ENCODE results near the gene HSF4. TPM values are rescaled to one million over a fixed set of nuclear protein-coding genes. Genes with fewer than 3 reads are reported as not detected.

Gene HSF4, protein sequence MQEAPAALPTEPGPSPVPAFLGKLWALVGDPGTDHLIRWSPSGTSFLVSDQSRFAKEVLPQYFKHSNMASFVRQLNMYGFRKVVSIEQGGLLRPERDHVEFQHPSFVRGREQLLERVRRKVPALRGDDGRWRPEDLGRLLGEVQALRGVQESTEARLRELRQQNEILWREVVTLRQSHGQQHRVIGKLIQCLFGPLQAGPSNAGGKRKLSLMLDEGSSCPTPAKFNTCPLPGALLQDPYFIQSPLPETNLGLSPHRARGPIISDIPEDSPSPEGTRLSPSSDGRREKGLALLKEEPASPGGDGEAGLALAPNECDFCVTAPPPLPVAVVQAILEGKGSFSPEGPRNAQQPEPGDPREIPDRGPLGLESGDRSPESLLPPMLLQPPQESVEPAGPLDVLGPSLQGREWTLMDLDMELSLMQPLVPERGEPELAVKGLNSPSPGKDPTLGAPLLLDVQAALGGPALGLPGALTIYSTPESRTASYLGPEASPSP
- 100 to 1,000 TPM in 1 of 2 donors, 10 to 100 TPM in 1; 15.3 to 157 TPM for total RNA-seq

DNA sequence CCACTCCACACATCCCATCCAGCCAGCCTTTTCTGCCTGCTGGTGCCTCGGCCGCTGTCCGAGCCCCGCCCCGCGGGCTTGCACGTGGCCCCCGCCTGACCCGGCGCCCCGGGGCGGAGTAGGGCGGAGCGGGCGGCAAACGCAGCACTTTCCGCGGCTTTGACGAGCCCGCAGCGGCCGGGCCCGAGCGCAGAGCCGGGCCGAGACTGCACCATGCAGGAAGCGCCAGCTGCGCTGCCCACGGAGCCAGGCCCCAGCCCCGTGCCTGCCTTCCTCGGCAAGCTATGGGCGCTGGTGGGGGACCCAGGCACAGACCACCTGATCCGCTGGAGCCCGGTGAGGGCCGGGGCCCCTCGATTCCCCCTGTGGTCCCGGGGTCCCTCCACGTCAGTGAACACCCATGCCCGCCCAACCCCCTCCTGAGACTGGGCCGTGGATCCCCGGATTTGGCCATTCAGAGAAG lies at the start of gene HSF4:
Gene HSF4, plus strand, starts transcription at position 147 of the 463 bp plus-strand sequence. Its CDS starts 67 bp downstream, at position 214.
- Histone ChIP-seq H3K27me3 (no peaks in the 10 kb centered on the region), H3K36me3 (no peaks in the 10 kb centered on the region), H3K4me3 (peak within 1 kb of the TSS; percentile 26 to 47), H3K4me1 (peaks cover 0 to 64% of the 10 kb centered on the region in 2 donors), H3K9me3 (no peaks in the 10 kb centered on the region), H3K27ac (peak within 1 kb of the TSS; percentile 69 to 80)
- TF ChIP-seq, protein P1, sequence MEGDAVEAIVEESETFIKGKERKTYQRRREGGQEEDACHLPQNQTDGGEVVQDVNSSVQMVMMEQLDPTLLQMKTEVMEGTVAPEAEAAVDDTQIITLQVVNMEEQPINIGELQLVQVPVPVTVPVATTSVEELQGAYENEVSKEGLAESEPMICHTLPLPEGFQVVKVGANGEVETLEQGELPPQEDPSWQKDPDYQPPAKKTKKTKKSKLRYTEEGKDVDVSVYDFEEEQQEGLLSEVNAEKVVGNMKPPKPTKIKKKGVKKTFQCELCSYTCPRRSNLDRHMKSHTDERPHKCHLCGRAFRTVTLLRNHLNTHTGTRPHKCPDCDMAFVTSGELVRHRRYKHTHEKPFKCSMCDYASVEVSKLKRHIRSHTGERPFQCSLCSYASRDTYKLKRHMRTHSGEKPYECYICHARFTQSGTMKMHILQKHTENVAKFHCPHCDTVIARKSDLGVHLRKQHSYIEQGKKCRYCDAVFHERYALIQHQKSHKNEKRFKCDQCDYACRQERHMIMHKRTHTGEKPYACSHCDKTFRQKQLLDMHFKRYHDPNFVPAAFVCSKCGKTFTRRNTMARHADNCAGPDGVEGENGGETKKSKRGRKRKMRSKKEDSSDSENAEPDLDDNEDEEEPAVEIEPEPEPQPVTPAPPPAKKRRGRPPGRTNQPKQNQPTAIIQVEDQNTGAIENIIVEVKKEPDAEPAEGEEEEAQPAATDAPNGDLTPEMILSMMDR (IDR thresholded peaks at IDR 0.05), result no peak
- no peak for DNase-seq (ENCODE audit: low spot score)

DNA sequence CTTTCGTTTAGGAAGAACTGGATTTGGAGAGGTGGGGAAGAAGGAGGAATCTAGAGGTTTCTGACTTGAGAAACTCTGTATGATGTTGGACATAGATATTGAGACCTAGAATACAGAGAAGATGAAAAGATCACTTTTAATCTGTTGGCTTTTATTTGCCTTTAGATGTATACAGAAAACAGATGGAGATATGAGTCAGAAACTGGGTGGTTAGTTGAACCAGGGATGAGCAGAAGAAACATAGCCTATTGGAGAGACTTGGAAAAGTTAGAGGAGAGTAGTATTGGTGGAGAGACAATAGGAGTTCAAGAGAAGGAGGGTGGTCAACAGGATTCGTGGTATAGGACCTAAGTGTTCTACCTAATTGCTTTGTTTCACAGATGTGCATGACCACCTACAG lies 49.8 kb upstream of the HSF4 start:
- TF ChIP-seq, protein P1 (IDR thresholded peaks at IDR 0.05), result no peak
- Histone ChIP-seq H3K27ac (no peak overlapping the region), H3K27me3 (no peaks in the 10 kb centered on the region), H3K9me3 (no peaks in the 10 kb centered on the region), H3K36me3 (no peaks in the 10 kb centered on the region), H3K4me1 (peaks cover 0 to 20% of the 10 kb centered on the region in 2 donors), H3K4me3 (no peak overlapping the region)
- no peak for DNase-seq (ENCODE audit: low spot score)

DNA sequence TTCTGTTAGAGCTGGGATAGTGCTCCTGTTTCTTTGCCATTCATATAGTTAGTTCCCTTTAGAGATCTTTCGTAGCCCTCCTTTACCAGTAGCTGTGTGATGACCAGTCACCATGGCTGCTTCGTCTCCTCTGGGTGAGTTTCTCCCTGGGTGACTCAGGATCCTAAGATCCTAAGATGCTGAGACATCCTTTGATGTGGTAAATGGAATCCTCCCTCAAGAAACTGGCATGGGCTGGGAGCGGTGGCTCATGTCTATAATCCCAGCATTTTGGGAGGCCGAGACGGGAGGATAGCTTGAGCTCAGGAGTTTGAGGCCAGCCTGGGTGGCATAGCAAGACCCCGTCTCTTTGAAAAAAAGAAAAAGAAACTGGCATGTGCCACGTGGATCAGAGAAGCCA lies 48.9 kb upstream of the HSF4 start:
- peaks cover 0 to 13% of the 10 kb centered on the region in 2 donors for H3K4me1 ChIP-seq
- no peaks in the 10 kb centered on the region for H3K9me3 ChIP-seq
- H3K27ac ChIP-seq, result no peak overlapping the region
- H3K36me3 ChIP-seq, result peaks cover 6% of the 10 kb centered on the region
- H3K4me3 ChIP-seq, result no peak overlapping the region
- no peak for DNase-seq (ENCODE audit: low spot score)
- no peaks in the 10 kb centered on the region for H3K27me3 ChIP-seq
- TF ChIP-seq, protein P1 (IDR thresholded peaks at IDR 0.05), result no peak

DNA sequence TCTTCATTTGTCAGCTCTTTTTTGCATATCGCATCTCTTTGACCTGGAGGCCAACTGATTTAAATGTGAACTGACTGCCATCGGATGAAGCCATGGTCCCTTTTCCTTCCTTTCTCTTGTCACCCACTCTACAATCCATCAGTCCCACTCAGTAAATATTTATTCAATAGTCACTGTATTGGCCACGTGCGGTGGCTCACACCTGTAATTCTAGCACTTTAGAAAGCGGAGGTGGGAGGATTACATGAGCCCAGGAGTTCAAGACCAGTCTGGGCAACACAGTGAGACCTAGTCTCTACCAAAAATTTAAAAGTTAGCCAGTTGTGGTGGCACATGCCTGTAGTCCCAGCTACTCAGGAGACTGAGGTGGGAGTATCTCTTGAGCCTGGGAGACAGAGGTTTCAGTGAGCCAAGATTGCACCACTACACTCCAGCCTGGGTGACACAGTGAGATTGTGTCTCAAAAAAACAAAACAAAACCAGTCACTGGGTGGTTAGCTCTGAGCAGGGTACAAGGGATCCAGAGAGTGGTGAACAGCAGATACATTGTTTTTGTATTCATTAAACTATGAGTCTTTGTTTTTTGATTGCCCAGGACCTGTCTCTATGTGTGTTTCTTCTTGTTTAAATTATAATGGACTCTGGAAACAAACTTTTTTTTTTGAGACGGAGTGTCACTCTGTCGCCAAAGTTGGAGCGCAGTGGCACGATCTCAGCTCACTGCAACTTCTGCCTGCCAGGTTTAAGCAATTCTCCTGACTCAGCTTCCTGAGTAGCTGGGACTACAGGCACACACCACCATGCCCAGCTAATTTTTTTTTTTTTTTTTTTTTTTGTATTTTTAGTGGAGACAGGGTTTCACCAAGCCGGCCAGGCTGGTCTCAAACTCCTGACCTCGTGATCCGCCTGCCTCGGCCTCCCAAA lies 47.9 kb upstream of the HSF4 start:
- Histone ChIP-seq H3K4me1 (peaks cover 0 to 4% of the 10 kb centered on the region in 2 donors), H3K36me3 (peaks cover 16% of the 10 kb centered on the region), H3K27me3 (no peaks in the 10 kb centered on the region), H3K4me3 (no peak overlapping the region), H3K27ac (no peak overlapping the region), H3K9me3 (no peaks in the 10 kb centered on the region)
- DNase-seq (ENCODE audit: low spot score), result no peak
- TF ChIP-seq, protein P1 (IDR thresholded peaks at IDR 0.05), result no peak

DNA sequence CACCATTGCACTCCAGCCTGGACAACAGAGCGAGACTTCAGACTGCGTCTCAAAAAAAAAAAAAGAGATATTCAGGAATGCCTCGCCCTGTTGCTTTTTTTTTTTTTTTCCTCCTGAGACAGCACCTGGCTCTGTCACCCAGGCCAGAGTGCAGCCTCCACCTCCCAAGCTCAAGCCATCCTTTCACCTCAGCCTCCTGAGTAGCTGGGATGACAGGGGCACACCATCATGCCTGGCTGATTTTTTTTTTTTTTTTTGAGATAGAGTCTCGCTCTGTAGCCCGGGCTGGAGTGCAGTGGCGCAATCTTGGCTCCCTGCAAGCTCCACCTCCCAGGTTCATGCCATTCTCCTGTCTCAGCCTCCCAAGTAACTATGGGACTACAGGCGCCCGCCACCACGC lies 46.8 kb upstream of the HSF4 start:
- no peaks in the 10 kb centered on the region for H3K27me3 ChIP-seq
- H3K9me3 ChIP-seq, result no peaks in the 10 kb centered on the region
- TF ChIP-seq, protein P1 (IDR thresholded peaks at IDR 0.05), result no peak

More for the DNA sequence above, 46.8 kb upstream of the HSF4 start:
- H3K4me1 ChIP-seq, result no peaks in the 10 kb centered on the region
- H3K36me3 ChIP-seq, result peaks cover 25% of the 10 kb centered on the region
- no peak for DNase-seq (ENCODE audit: low spot score)
- H3K4me3 ChIP-seq, result no peak overlapping the region
- no peak overlapping the region for H3K27ac ChIP-seq
